Stromal cell of bone marrow (primary cell): ENCODE data around the gene ATXN1L.
"Not testable (repeated sequence)": the region's sequence is repeated elsewhere in the genome, so short reads cannot be mapped to it uniquely, and the experiment has no call there.

Experiments used
- DNase-seq: peaks from one replicate; pipeline ENCODE4 v3.0.0-alpha.2; 2012; ENCODE audit warnings: low read depth

Gene ATXN1L, protein sequence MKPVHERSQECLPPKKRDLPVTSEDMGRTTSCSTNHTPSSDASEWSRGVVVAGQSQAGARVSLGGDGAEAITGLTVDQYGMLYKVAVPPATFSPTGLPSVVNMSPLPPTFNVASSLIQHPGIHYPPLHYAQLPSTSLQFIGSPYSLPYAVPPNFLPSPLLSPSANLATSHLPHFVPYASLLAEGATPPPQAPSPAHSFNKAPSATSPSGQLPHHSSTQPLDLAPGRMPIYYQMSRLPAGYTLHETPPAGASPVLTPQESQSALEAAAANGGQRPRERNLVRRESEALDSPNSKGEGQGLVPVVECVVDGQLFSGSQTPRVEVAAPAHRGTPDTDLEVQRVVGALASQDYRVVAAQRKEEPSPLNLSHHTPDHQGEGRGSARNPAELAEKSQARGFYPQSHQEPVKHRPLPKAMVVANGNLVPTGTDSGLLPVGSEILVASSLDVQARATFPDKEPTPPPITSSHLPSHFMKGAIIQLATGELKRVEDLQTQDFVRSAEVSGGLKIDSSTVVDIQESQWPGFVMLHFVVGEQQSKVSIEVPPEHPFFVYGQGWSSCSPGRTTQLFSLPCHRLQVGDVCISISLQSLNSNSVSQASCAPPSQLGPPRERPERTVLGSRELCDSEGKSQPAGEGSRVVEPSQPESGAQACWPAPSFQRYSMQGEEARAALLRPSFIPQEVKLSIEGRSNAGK

DNA sequence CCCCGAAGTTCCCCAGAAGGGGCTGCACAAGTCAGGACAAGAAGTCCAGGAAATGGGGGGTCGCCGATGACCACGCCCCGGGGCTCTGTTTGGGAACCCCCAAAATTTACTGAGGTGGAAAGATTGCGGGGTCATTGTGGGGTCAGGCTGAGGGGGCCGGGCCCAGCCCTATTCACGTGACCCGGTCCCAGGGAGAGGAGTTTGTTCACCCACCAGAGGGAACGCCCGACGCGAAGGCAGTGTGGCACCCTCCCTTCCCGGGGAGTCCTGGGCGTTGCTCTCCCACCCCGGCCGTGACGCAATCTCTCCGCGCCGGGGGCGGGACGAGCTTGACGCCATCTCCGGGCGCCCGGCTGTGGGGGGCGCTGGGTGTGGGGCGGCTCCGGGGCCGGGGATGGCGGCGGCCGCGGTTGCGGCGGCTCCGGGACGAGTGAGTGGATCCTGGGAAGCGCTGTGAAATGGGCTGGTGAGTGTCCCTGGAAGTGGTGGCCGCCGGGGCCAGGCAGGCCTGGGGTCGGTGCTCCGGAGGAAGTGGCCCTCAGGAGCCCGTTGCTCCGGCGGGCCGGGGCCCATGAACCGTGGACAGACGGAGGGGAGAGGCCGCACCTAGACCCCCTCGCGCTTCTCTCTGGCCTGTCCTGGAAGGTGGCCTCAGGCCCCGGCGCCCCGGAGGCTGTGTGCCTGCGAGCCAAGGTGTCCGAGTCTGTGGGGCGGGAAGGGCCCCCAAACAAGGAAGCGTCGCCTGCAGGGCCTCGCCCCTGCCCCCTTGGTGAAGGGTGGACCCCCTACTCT lies at the start of gene ATXN1L:
TSS of gene ATXN1L (plus strand) at position 338 of the 792 bp plus-strand sequence. CDS start 3,765 bp downstream, outside the sequence.
- peak; percentile 87 for DNase-seq

- DNase-seq = no peak
Measured at GRCh38 chr16:71796501-71797097, 49.2 kb upstream of the ATXN1L start.

- DNase-seq = no peak
Measured at GRCh38 chr16:71803305-71803690, 42.5 kb upstream of the ATXN1L start.

DNA sequence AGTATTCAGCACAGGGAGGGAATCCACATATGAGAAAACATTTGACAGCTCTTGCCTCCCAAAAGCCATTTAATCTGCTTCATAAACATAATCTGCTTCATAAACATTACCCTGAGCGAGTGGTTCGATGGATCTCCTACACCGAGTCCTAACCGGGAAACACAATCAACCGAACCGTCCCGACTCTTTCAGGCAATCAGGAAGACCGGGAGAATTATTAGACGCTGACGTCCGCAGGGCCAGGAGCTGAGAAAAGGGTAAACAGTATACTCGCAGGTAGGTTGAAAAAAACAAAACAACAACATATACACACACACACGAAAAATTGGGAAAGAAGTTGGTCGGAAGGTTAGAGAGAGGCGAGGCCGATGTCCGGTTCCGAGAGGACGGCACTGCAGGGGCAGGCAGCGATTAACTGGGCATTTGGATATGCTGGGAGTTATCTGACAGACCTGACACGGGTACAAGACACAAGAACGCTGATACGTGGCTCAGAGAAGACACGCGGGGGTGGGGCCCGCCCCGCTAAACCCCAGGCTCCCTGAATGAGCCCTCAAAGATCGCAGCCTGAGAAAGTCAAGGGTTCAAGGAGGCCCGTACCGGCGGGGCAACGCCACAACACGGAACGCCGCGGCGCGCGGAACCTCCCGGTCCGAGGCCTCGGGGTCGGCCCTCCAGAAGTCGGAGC lies 37.7 kb upstream of the ATXN1L start:
- DNase-seq = peak; percentile 16

DNA sequence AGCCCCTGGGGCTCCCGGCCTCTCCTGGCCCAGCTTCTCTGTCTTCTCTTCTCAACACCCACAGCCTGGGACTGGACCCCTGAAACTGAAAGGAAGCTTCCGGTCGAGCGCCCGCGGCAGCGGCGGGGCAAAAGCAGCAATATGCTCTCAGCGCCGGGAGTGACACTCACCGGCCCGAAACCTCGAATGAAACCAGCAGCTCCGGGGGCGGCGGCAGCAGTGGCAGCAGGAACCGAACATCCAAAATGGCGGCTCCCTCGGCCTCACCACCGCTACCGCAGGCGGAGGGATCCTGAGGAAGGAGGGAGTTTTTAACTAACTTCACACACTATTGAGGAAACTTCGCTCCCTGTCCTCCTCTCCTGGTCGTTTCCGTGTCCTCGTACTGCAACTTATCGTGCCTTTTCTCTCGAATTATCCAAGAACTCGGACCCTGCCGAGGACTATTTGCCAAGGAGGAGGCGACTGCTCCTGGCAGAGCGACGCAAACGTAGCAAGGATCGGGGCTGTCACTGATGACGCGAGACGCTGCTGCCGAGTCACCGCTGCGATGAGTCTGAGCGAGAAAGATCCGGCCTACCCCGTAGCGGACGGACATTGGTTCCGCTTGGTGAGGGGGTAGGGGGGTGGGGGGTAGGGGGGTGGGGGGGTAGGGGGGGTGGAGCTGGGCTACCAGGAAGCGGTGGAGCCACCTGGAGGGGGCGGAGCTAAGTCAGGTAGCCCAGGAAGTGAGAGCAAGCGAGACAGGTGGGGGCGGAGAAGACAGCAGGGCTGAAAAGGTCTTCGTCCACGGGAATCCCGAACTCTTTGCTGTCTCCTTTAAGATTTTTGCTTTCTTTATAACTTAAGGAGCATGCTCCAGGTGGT lies 37.0 kb upstream of the ATXN1L start, which contains the start of gene AP1G1:
TSS of gene AP1G1 (minus strand) at position 242 of the 867 bp plus-strand sequence. CDS start 19,355 bp downstream, outside the sequence.
- DNase-seq = peak; percentile 97

DNA sequence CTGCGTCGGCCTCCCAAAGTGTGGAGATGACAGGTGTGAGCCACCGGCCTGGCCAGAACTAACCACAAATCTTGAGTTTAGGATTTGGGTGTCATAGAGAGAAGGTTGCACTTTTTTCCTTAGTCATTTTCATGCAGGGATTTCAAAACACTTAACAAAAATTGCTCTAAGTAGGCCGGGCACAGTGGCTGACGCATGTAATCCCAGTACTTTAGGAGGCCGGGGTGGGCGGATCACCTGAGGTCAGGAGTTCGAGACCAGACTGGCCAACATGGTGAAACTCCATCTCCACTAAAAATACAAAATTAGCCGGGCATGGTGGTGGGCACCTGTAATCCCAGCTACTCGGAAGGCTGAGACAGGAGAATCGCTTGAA lies 35.6 kb upstream of the ATXN1L start:
- DNase-seq = not testable (repeated sequence)

- no peak for DNase-seq
Measured at GRCh38 chr16:71811261-71811803, 34.4 kb upstream of the ATXN1L start.

GRCh38 chr16:71817155-71817500 lies 28.6 kb upstream of the ATXN1L start:
- not testable (repeated sequence) for DNase-seq

DNA sequence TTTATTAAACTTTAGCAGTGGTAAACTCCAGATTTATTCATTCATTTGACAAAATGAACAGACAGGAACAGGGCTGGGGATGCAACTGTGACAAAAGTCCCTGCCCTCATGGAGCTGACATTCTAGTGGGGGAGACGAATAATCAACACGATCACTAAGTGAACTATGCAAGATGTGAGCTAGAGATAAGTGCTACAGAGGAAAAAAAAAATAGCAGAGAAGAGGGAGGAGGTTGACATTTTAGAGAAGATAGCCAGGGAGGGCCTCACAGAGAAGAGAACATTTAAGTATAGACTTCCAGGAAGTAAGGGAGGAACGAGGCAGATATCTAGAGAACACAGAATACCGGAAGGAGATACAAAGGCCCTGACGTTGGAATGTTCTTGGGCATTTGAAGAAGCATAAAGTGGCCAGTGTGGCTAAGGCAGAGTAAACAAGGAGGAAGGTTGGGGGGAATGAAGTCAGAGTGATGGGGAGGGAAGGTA lies 19.2 kb upstream of the ATXN1L start:
- no peak for DNase-seq

DNA sequence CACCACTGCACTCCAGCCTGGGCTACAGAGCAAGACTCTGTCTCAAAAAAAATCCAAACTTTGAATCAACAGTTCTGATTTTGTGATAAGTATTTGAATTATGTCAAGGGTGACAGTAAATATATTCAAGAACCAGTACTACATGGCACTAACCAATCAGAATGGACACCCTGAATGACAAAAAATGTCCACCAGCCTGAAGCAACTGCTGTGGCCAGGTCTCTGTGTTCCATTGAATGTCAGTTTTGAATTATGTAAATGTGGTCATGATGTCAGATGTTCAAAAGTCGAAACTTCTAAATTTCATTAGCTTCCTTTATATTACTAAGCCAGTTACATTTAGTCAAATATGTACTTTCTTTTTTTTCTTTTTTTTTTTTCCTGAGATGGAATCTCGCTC lies 15.4 kb upstream of the ATXN1L start:
- no peak for DNase-seq

DNA sequence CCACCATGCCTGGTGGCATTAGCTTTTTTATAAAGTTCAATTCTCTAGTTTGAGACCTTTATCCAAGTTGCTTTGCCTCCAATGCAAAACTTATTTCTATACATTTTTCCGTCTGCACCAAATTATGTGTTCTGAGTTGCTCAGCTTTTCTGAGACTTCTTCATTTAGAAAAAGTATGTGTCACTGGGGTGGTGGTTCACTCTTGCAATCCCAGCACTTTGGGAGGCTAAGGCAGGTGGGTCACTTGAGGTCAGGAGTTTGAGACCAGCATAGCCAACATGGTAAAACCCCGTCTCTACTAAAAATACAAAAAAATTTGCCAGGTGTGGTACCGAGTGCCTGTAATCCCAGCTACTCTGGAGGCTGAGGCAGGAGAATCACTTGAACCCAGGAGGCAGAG lies 14.1 kb upstream of the ATXN1L start:
- DNase-seq = not testable (repeated sequence)

DNA sequence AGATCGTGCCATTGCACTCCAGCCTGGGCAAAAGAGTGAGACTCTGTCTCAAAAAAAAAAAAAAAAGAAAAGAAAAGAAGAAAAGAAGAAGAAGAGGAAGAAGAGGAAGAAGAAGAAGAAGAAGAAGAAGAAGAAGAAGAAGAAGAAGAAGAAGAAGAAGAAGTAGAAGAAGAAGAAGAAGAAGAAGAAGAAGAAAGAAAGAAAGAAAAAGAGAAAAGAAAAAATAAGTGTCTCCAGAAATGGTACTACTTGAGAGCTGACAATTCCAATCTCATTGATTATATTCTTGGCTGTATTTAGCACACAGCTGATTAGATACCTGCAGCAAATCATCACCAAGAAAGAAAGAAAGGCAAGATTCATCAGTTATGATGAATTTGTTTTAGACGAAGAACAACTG lies 13.7 kb upstream of the ATXN1L start:
- DNase-seq = not testable (repeated sequence)

GRCh38 chr16:71834291-71834690 lies 11.5 kb upstream of the ATXN1L start:
- no peak for DNase-seq

DNA sequence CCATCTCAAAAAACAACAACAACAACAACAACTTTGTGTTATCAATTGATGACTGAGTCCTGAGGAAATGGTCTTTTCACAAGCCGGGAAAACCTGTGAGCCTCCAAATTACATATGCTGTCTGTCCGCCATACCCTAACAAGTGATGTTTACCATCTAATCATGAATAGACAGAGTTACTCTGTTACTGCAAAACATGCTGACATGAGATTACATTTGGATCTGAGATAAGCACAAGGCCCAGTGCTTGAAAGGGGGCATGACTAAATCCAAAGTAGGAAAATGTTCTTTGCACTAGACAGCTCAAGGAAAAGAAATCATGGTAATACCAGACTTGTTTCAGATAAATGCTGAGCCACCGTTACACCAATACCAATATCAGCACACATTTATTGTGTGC lies 8.6 kb upstream of the ATXN1L start:
- DNase-seq = no peak

GRCh38 chr16:71840052-71840451 lies 5.7 kb upstream of the ATXN1L start:
- no peak for DNase-seq

- no peak for DNase-seq
Measured at GRCh38 chr16:71843572-71843971, 2.2 kb upstream of the ATXN1L start.

GRCh38 chr16:71846431-71846830 lies 655 bp downstream of the ATXN1L start:
- DNase-seq = no peak

DNA sequence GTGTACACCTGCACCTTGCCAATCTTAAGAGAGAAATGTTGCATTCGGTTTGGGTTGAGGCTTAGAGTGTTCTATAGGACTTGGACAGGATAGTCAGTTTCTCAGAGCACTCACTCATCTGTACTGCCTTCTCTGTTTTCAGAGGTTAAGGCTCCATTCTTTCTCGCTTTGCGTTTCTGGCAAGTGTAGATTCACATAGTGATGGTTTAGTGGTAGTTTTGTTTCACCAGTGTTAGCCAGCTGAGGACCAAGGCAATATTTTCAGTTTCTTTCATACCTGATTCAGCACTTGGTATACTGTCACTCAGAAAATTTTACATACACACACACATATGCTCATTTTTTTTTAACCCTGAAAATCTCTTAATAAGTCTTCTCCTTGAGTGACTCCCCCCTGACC lies 1.3 kb downstream of the ATXN1L start:
- DNase-seq = no peak

GRCh38 chr16:71848622-71849021 lies 2.8 kb downstream of the ATXN1L start:
- no peak for DNase-seq

GRCh38 chr16:71851746-71852145 lies 6.0 kb downstream of the ATXN1L start:
- no peak for DNase-seq
